A549 (cell line): ENCODE results near the gene RPL18. TPM values are rescaled to one million over a fixed set of nuclear protein-coding genes. Genes with fewer than 3 reads are reported as not detected.

Experiments used
- BHLHE40 ChIP-seq: IDR thresholded peaks from 2 replicates; pipeline ENCODE4 v1.6.1; 2012; ENCODE audit warnings: low read depth, low read length, inconsistent platforms
- CEBPB ChIP-seq, 2 experiments: fragments of >200 bp in 1 of 2; sonication (Bioruptor Twin) in 1 of 2; formaldehyde crosslinking in 1 of 2; IDR thresholded peaks; 2 replicates each; pipeline ENCODE4 v1.6.1; 2012 to 2016
- CHD2 ChIP-seq: fragments of 150-350 bp; IDR thresholded peaks from 2 replicates; pipeline ENCODE4 v1.6.1; 2014; ENCODE audit warnings: low read length; ENCODE audit not compliant: partially characterized antibody
- CHD4 ChIP-seq: fragments of 200-600 bp; sonication (generic); IDR thresholded peaks from 2 replicates; pipeline ENCODE4 v1.6.1; 2016; ENCODE audit warnings: antibody characterized with exemption, mild to moderate bottlenecking, borderline replicate concordance
- E2F6 ChIP-seq: IDR thresholded peaks from 2 replicates; pipeline ENCODE4 v1.6.1; 2012; ENCODE audit warnings: low read depth, borderline replicate concordance
- EHF ChIP-seq: fragments of 250-450 bp; sonication (Bioruptor Pico); IDR thresholded peaks from 2 replicates; pipeline ENCODE4 v1.5.0; 2020; ENCODE audit warnings: mild to moderate bottlenecking
- EHMT2 ChIP-seq: fragments of 200-600 bp; sonication (generic); IDR thresholded peaks from 2 replicates; pipeline ENCODE4 v1.6.1; 2016; ENCODE audit warnings: antibody characterized with exemption, low read depth, mild to moderate bottlenecking, moderate library complexity
- ELK1 ChIP-seq: fragments of 150-350 bp; IDR thresholded peaks from 2 replicates; pipeline ENCODE4 v1.6.1; 2014; ENCODE audit warnings: low read depth, mild to moderate bottlenecking, low read length
- EP300 ChIP-seq, 2 experiments: fragments of >200 bp; sonication (Bioruptor Twin); formaldehyde crosslinking; IDR thresholded peaks; 2 replicates in 1 of 2; 3 replicates in 1 of 2; pipeline ENCODE4 v1.6.1; 2016 to 2017
- FOSL2 ChIP-seq, 2 experiments: fragments of 450-650 bp in 1 of 2; fragments of >200 bp in 1 of 2; sonication (Bioruptor Twin) in 1 of 2; formaldehyde crosslinking; IDR thresholded peaks; 2 replicates each; pipeline versions ENCODE4 v1.5.0 to v1.6.1; 2016 to 2020; ENCODE audit warnings: mild to moderate bottlenecking in 1 of 2, moderate library complexity in 1 of 2
- FOXS1 ChIP-seq: fragments of 250-450 bp; sonication (Bioruptor Pico); IDR thresholded peaks from 2 replicates; pipeline ENCODE4 v1.5.0; 2020; ENCODE audit warnings: mild to moderate bottlenecking, moderate library complexity
- GATA3 ChIP-seq: IDR thresholded peaks from 2 replicates; pipeline ENCODE4 v1.6.1; 2012; ENCODE audit warnings: borderline replicate concordance
- HMGXB4 ChIP-seq: fragments of 250-450 bp; sonication (Bioruptor Pico); IDR thresholded peaks from 2 replicates; pipeline ENCODE4 v1.5.0; 2021; ENCODE audit warnings: mild to moderate bottlenecking, moderate library complexity, borderline replicate concordance
- HOXA7 ChIP-seq: fragments of 250-450 bp; sonication (Bioruptor Pico); IDR thresholded peaks from 2 replicates; pipeline ENCODE4 v1.5.0; 2020; ENCODE audit warnings: mild to moderate bottlenecking, moderate library complexity
- HOXB13 ChIP-seq: fragments of 250-450 bp; sonication (Bioruptor Pico); IDR thresholded peaks from 2 replicates; pipeline ENCODE4 v1.5.0; 2020; ENCODE audit warnings: low read depth, mild to moderate bottlenecking, moderate library complexity
- HOXB5 ChIP-seq: fragments of 250-450 bp; sonication (Bioruptor Pico); IDR thresholded peaks from 2 replicates; pipeline ENCODE4 v1.5.0; 2020; ENCODE audit warnings: mild to moderate bottlenecking, moderate library complexity
- KDM5A ChIP-seq: fragments of 200-600 bp; sonication (generic); IDR thresholded peaks from 2 replicates; pipeline ENCODE4 v1.6.1; 2016; ENCODE audit warnings: antibody characterized with exemption, mild to moderate bottlenecking
- MAZ ChIP-seq: fragments of 150-350 bp; IDR thresholded peaks from 2 replicates; pipeline ENCODE4 v1.6.1; 2014; ENCODE audit warnings: antibody characterized with exemption, low read depth, low read length, borderline replicate concordance
- NR3C1 ChIP-seq: fragments of >200 bp; sonication (Bioruptor Twin); formaldehyde crosslinking; IDR thresholded peaks from 3 replicates; pipeline ENCODE4 v1.6.1; 2017
- POLR2A ChIP-seq: IDR thresholded peaks from 2 replicates; pipeline ENCODE4 v1.6.1; 2012; ENCODE audit warnings: mild to moderate bottlenecking, low read length
- RAD21 ChIP-seq, 2 experiments: fragments of >200 bp in 1 of 2; sonication (Bioruptor Twin) in 1 of 2; formaldehyde crosslinking in 1 of 2; IDR thresholded peaks in 1 of 2; conservative IDR thresholded peaks in 1 of 2; 2 replicates in 1 of 2; 3 replicates in 1 of 2; pipeline ENCODE4 v1.6.1; 2012 to 2018; ENCODE audit warnings: inconsistent platforms in 1 of 2
- RARB ChIP-seq: fragments of 250-450 bp; sonication (Bioruptor Pico); IDR thresholded peaks from 2 replicates; pipeline ENCODE4 v1.8.0; 2021; ENCODE audit warnings: mild to moderate bottlenecking, moderate library complexity
- RCOR1 ChIP-seq: fragments of 150-350 bp; IDR thresholded peaks from 2 replicates; pipeline ENCODE4 v1.6.1; 2014; ENCODE audit warnings: antibody characterized with exemption, low read length, low read depth
- SMC3 ChIP-seq: fragments of >200 bp; sonication (Bioruptor Twin); formaldehyde crosslinking; IDR thresholded peaks from 3 replicates; pipeline ENCODE4 v1.6.1; 2018; ENCODE audit warnings: inconsistent platforms
- SREBF2 ChIP-seq: fragments of 450-650 bp; IDR thresholded peaks from 2 replicates; pipeline ENCODE4 v1.6.1; 2014; ENCODE audit warnings: mild to moderate bottlenecking, moderate library complexity
- ZC3H11A ChIP-seq: fragments of 450-650 bp; IDR thresholded peaks from 2 replicates; pipeline ENCODE4 v1.6.1; 2014; ENCODE audit warnings: antibody characterized with exemption, mild to moderate bottlenecking
- ZFP36 ChIP-seq: fragments of 450-650 bp; IDR thresholded peaks from 2 replicates; pipeline ENCODE4 v1.6.1; 2014; ENCODE audit warnings: borderline replicate concordance; ENCODE audit not compliant: partially characterized antibody
- ZSCAN20 ChIP-seq: fragments of 250-450 bp; sonication (Bioruptor Pico); IDR thresholded peaks from 2 replicates; pipeline ENCODE4 v1.8.0; 2022; ENCODE audit warnings: mild to moderate bottlenecking, moderate library complexity
- polyA plus RNA-seq, 4 experiments: library from polyadenylated mRNA; depleted of rRNA in 3 of 4; stranded (reverse); fragments of >200 nt; fragmentation: RNase III in 1 of 4; extraction: RNeasy Plus Mini Kit Qiagen cat#74134 plus additional on column Dnase treatment in 1 of 4; gene quantifications; 2 replicates in 3 of 4; 3 replicates in 1 of 4; pipeline ENCODE4 v1.2.3, GENCODE V29; 2011 to 2017

The RPL18 gene
- polyA plus RNA-seq, 2 of the 4 experiments (the other 2 are of a cell fraction): 1,780 to 2,696 TPM

- TF ChIP-seq RAD21 (conservative IDR thresholded peaks at IDR 0.05 in 1 of 2, IDR thresholded peaks at IDR 0.05 in 1 of 2) (no peak; a peak in 1 of 5 replicates), EHF (CRISPR knock-in tag) (no peak), HOXA7 (CRISPR knock-in tag) (no peak), BHLHE40 (no peak), HMGXB4 (CRISPR knock-in tag) (no peak; the same call in 1 of the 2 replicates), EP300 (IDR thresholded peaks at IDR 0.05) (peak in 1 of 2 experiments; percentile 34; a peak in 2 of 5 replicates), CHD2 (no peak), GATA3 (peak; percentile 30), RARB (CRISPR knock-in tag) (peak; percentile 50; the same call in 1 of the 2 replicates), ZFP36 (no peak), FOXS1 (CRISPR knock-in tag) (no peak), RCOR1 (0 out of 2 replicates have a peak, but pooled peaks have one; percentile 68), HOXB13 (CRISPR knock-in tag) (no peak), POLR2A (peak; percentile 98), SMC3 (no peak), SREBF2 (no peak), NR3C1 (no peak), MAZ (peak; percentile 28; the same call in 1 of the 2 replicates), ELK1 (no peak), ZSCAN20 (no peak), EHMT2 (no peak), KDM5A (0 out of 2 replicates have a peak, but pooled peaks have one; percentile 30), FOSL2 (IDR thresholded peaks at IDR 0.05) (0 out of 2 replicates have a peak, but pooled peaks have one; percentile 13), FOSL2 (CRISPR knock-in tag; IDR thresholded peaks at IDR 0.05) (peak; percentile 62), CEBPB (IDR thresholded peaks at IDR 0.05) (no peak), E2F6 (no peak), ZC3H11A (no peak), CHD4 (no peak), HOXB5 (no peak)
These were observed at the start of gene RPL18, which contains the start of gene SPHK2 (continued) for GRCh38 chr19:48618916-48619691.
